Glutamatergic neuron (in vitro differentiated cells): ENCODE results near the gene POLR1E. TPM values are rescaled to one million over a fixed set of nuclear protein-coding genes. Genes with fewer than 3 reads are reported as not detected.

ENCODE experiments used
- DNase-seq: peaks from one replicate; pipeline ENCODE4 v3.0.0; 2022
- H3K27ac Mint-ChIP-seq: one replicate; pipeline ENCODE4 v1.8.0; 2020; ENCODE audit warnings: mild to moderate bottlenecking, mixed read lengths, inconsistent platforms; ENCODE audit not compliant: unreplicated experiment
- H3K27me3 Mint-ChIP-seq: one replicate; pipeline ENCODE4 v1.8.0; 2020; ENCODE audit warnings: mild to moderate bottlenecking, moderate library complexity, mixed read lengths, inconsistent platforms; ENCODE audit not compliant: unreplicated experiment
- H3K36me3 Mint-ChIP-seq: one replicate; pipeline ENCODE4 v1.8.0; 2020; ENCODE audit warnings: mild to moderate bottlenecking, mixed read lengths, inconsistent platforms; ENCODE audit not compliant: unreplicated experiment
- H3K4me1 Mint-ChIP-seq: one replicate; pipeline ENCODE4 v1.8.0; 2020; ENCODE audit warnings: mild to moderate bottlenecking, low read depth, mixed read lengths, inconsistent platforms; ENCODE audit not compliant: unreplicated experiment
- H3K4me3 Mint-ChIP-seq: one replicate; pipeline ENCODE4 v1.8.0; 2020; ENCODE audit warnings: mild to moderate bottlenecking, mixed read lengths, inconsistent platforms; ENCODE audit not compliant: unreplicated experiment
- H3K9me3 Mint-ChIP-seq: one replicate; pipeline ENCODE4 v1.8.0; 2020; ENCODE audit warnings: mild to moderate bottlenecking, moderate library complexity, mixed read lengths, inconsistent platforms; ENCODE audit not compliant: unreplicated experiment
- total RNA-seq: library from RNA; stranded (reverse); fragmentation: NEBNext Ultra II Directional; extraction: Animal tissue kit (Norgen Biotek cat#: 25700); gene quantifications from one replicate; pipeline ENCODE4 v1.2.1, GENCODE V29; 2021; ENCODE audit not compliant: unreplicated experiment
- TF ChIP-seq, protein P1 (sequence below): fragments of 200-600 bp; sonication (generic); IDR thresholded peaks from one replicate; pipeline ENCODE4 v1.5.0; 2021; ENCODE audit not compliant: partially characterized antibody, unreplicated experiment

Gene POLR1E
- total RNA-seq, 1 donor from 2014 or later, result 58.2 TPM

DNA sequence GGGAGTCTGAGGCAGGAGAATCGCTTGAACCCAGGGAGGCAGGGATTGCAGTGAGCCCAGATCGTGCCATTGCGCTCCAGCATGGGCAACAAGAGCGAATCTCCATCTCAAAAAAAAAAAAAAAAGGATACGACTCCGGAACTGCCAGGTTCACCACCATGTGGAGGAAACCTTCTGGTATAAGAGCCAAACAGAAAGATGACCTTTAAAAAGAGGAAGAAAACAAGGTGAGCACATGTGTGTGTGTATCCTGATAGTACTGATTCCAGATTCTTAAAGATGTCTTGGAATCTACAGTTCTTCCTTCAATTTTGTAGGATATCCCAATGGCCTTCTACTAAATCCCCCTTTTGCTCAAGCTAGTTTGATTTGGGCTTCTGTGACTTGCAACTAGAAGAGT is 56.7 kb downstream of the POLR1E start:
- Mint-ChIP-seq H3K9me3 (no peaks in the 10 kb centered on the region), H3K36me3 (peaks cover 4% of the 10 kb centered on the region), H3K4me3 (no peak overlapping the region), H3K27ac (no peak overlapping the region), H3K4me1 (no peaks in the 10 kb centered on the region), H3K27me3 (no peaks in the 10 kb centered on the region)
- TF ChIP-seq, protein P1, sequence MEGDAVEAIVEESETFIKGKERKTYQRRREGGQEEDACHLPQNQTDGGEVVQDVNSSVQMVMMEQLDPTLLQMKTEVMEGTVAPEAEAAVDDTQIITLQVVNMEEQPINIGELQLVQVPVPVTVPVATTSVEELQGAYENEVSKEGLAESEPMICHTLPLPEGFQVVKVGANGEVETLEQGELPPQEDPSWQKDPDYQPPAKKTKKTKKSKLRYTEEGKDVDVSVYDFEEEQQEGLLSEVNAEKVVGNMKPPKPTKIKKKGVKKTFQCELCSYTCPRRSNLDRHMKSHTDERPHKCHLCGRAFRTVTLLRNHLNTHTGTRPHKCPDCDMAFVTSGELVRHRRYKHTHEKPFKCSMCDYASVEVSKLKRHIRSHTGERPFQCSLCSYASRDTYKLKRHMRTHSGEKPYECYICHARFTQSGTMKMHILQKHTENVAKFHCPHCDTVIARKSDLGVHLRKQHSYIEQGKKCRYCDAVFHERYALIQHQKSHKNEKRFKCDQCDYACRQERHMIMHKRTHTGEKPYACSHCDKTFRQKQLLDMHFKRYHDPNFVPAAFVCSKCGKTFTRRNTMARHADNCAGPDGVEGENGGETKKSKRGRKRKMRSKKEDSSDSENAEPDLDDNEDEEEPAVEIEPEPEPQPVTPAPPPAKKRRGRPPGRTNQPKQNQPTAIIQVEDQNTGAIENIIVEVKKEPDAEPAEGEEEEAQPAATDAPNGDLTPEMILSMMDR, result no peak
- DNase-seq, result no peak

DNA sequence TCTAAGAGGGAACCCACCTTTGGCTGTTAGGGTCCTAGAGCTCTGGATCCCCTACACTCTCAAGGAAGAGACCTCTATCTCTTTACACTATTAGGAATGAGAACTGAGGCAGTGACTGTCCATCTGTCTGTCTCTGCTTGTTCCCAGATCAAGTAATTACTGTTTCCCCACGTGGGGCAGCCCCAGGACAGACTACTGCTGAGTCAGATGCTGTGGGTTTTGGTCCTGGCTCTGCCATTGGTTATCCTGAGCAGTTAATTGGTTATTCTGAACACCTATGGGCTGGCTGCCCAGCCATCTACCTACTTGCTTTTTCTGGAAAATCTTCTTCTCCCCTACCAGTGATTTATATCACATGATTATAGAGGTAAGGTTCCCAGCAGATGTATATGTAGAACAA is 57.1 kb downstream of the POLR1E start:
- no peak for DNase-seq
- H3K36me3 Mint-ChIP-seq, result peaks cover 4% of the 10 kb centered on the region
- H3K9me3 Mint-ChIP-seq, result no peaks in the 10 kb centered on the region
- no peak overlapping the region for H3K27ac Mint-ChIP-seq
- H3K4me1 Mint-ChIP-seq, result no peaks in the 10 kb centered on the region
- no peak overlapping the region for H3K4me3 Mint-ChIP-seq
- TF ChIP-seq, protein P1, result no peak
- no peaks in the 10 kb centered on the region for H3K27me3 Mint-ChIP-seq

DNA sequence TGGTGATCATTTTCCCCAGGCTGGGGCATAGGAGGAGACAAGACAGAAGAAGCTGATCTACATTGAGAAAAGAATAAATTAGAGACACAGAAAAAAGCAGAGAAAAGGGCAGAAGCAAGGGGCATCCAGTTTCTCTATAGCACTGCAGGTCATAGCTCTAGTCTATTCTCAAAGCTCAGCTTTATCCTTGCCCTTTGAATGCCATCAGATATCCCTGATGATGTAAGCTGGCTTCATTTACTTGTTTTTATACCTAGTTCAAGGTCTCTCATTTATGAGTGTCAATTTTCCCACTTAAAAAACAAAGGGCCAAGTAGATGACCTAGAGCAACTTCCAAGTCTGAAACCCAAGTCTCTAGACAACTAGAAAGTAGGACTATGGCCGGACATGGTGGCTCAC is 57.7 kb downstream of the POLR1E start:
- DNase-seq, result no peak
- TF ChIP-seq, protein P1, result no peak
- Mint-ChIP-seq H3K27ac (no peak overlapping the region), H3K4me1 (no peaks in the 10 kb centered on the region), H3K27me3 (no peaks in the 10 kb centered on the region), H3K4me3 (no peak overlapping the region), H3K36me3 (peaks cover 4% of the 10 kb centered on the region), H3K9me3 (no peaks in the 10 kb centered on the region)

DNA sequence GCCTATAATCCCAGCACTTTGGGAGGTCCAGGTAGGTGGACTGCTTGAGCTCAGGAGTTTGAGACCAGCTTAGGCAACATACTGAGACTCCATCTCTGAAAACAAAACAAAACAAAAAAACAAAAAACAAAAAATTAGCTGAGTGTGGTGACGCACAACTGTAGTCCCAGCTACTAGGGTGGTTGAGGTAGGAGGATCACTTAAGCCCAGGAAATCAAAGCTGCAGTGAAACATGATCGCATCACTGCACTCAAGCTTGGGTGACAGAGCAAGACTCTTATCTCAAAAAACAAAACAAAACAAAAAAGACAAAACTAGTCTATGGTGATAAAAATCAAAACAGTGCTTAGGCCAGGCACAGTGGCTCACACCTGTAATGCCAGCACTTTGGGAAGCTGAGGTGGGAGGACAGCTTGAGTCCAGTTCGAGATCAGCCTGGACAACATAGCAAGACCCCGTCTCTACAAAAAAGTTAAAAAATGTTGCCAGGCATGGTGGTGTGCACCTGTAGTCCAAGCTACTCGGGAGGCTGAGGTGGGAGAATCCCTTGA is 61.7 kb downstream of the POLR1E start:
- no peak for DNase-seq
- Mint-ChIP-seq H3K36me3 (no peaks in the 10 kb centered on the region), H3K4me1 (no peaks in the 10 kb centered on the region), H3K27me3 (no peaks in the 10 kb centered on the region), H3K4me3 (no peak overlapping the region), H3K9me3 (peaks cover 4% of the 10 kb centered on the region), H3K27ac (no peak overlapping the region)
- TF ChIP-seq, protein P1, result no peak

DNA sequence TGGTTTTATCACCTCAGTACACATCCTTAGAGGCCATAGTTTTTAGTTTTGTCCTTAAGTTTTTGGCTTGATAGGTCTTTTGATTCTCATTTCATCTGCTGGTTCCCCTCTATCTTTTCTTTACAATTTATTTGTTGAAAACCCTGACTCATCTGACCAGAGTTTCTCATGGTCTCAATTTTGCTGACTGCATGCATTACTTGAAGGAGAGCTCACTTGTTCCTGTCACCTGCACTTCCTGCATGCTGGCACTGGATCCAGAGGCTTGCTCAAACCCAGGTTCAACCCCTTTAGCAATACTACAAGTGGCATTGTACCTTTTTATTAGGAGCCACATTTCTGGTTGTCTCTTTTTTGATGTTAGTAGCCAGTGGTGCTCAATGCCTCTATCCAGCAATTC is 63.8 kb downstream of the POLR1E start:
- Mint-ChIP-seq H3K9me3 (peaks cover 4% of the 10 kb centered on the region), H3K4me1 (no peaks in the 10 kb centered on the region), H3K27me3 (no peaks in the 10 kb centered on the region), H3K27ac (no peak overlapping the region), H3K4me3 (no peak overlapping the region), H3K36me3 (peaks cover 5% of the 10 kb centered on the region)
- DNase-seq, result no peak
- TF ChIP-seq, protein P1, result no peak
